Erythroblast (primary cell): ENCODE measurements around the gene STKLD1.

Experiments used
- GATA1 ChIP-seq: IDR thresholded peaks from 2 replicates; pipeline ENCODE4 v1.6.1; 2011; ENCODE audit warnings: low read depth, mild to moderate bottlenecking, control low read depth, low read length, moderate library complexity
- POLR2A ChIP-seq: IDR thresholded peaks from 2 replicates; pipeline ENCODE4 v1.6.1; 2011; ENCODE audit warnings: mild to moderate bottlenecking, low read length

GRCh38 chr9:133390713-133391112, 14.5 kb downstream of the STKLD1 start:
- no peak for TF ChIP-seq POLR2A
- TF ChIP-seq GATA1 = no peak
